GM13977 (cell line): ENCODE data around the gene NCR3LG1.
"Not testable (repeated sequence)": the region's sequence is repeated elsewhere in the genome, so short reads cannot be mapped to it uniquely, and the experiment has no call there.

Source experiments
- DNase-seq: peaks from one replicate; pipeline ENCODE4 v3.0.0; 2012; ENCODE audit warnings: low spot score
- CTCF ChIP-seq: IDR thresholded peaks from 2 replicates; pipeline ENCODE4 v1.5.1; 2012; ENCODE audit warnings: mild to moderate bottlenecking, control low read depth; ENCODE audit not compliant: insufficient read depth; ENCODE audit errors: extremely low read depth, missing control alignments
- in situ Hi-C: fragments of 300-500 bp; cut with MboI; formaldehyde crosslinking; loops from one replicate; pipeline ENCODE4 v1.12.0; 2022; ENCODE audit warnings: low sequenced_read_pairs, low pct_unique_long_range_greater_than_20kb, mixed read lengths, inconsistent platforms; ENCODE audit not compliant: unreplicated experiment

Gene NCR3LG1

GRCh38 chr11:17421781-17422180 lies 70.2 kb downstream of the NCR3LG1 start:
- in situ Hi-C loops, result no loop called here
- no peak for TF ChIP-seq CTCF
- DNase-seq, result no peak

- DNase-seq, result no peak
- no peak for TF ChIP-seq CTCF
- in situ Hi-C loops, result no loop called here
Observed at GRCh38 chr11:17423533-17424310, 72.1 kb downstream of the NCR3LG1 start.

- DNase-seq, in situ Hi-C loops: not testable (repeated sequence)
Observed at GRCh38 chr11:17426233-17426632, 74.6 kb downstream of the NCR3LG1 start.
